ENCODE measurements around the gene SRSF12. TPM values are rescaled to one million over a fixed set of nuclear protein-coding genes. Genes with fewer than 3 reads are reported as not detected.

The SRSF12 gene
- total and polyA plus RNA-seq, 9 of the 15 experiments (the other 6 are each of a cell fraction or from before 2014, with no cell fraction given), result not detected

DNA sequence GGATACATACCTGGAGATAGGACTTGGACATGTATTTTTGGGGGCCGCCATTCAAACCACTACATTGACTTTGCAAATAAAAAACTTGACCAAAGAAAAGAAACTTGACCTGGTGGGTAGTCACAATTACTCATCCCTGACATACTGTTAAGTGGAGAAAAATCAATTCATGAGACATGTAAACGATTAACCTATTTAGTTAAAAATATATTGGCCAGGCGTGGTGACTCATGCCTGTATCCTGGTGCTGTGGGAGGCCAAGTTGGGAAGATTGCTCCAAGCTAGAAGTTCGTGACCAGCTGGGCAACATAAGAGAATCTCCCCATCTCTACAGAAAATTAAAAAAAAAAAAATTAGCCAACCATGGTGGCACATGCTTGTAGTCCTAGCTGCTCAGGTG is 2.5 kb upstream of the SRSF12 start:
- Histone ChIP-seq H3K27ac (ENCODE audit: extremely low read depth, low read depth, low read length) (no peak overlapping the region), H3K79me2 (ENCODE audit: control insufficient read depth, insufficient read depth, low read length) (no peaks in the 10 kb centered on the region), H3K27me3 (ENCODE audit: control insufficient read depth in 2 of 2, insufficient read depth in 2 of 2, low read length in 2 of 2) (no peaks in the 10 kb centered on the region), H3K36me3 (ENCODE audit: control insufficient read depth, insufficient read depth, low read length) (no peaks in the 10 kb centered on the region), H3K4me1 (replicated peaks in 1 of 2; ENCODE audit: control insufficient read depth in 2 of 2, insufficient read depth in 2 of 2, low read length in 2 of 2) (no peaks in the 10 kb centered on the region), H3K9me1 (ENCODE audit: control insufficient read depth, insufficient read depth, low read length) (no peaks in the 10 kb centered on the region), H2AFZ (ENCODE audit: low read depth, low read length) (no peak overlapping the region), H4K20me1 (replicated peaks; ENCODE audit: control insufficient read depth, insufficient read depth, low read length) (no peaks in the 10 kb centered on the region), H3K4me2 (ENCODE audit: insufficient read depth, low read length) (no peak overlapping the region), H3K4me3 (no peak overlapping the region), H3K9me3 (replicated peaks; ENCODE audit: control insufficient read depth, insufficient read depth, low read depth, low read length) (no peaks in the 10 kb centered on the region), H3K9ac (ENCODE audit: insufficient read depth in 1 of 2, low read depth in 2 of 2, low read length in 2 of 2) (no peak overlapping the region)
- ChIA-PET CTCF (ENCODE audit: low intra/inter-chr PET ratio) (no interaction called here), POLR2A (interaction anchor here (0.6 to 1.1 kb wide), 2 partner anchors 12 to 42 kb away, joined by 3 read pairs; no protein-coding TSS in a partner anchor)
- TF ChIP-seq GTF2E2 (tag; IDR thresholded peaks at IDR 0.05), result no peak
- no peak for TF ChIP-seq PRMT5 (CRISPR knock-in tag; IDR thresholded peaks at IDR 0.05)
- TF ChIP-seq, protein P1, sequence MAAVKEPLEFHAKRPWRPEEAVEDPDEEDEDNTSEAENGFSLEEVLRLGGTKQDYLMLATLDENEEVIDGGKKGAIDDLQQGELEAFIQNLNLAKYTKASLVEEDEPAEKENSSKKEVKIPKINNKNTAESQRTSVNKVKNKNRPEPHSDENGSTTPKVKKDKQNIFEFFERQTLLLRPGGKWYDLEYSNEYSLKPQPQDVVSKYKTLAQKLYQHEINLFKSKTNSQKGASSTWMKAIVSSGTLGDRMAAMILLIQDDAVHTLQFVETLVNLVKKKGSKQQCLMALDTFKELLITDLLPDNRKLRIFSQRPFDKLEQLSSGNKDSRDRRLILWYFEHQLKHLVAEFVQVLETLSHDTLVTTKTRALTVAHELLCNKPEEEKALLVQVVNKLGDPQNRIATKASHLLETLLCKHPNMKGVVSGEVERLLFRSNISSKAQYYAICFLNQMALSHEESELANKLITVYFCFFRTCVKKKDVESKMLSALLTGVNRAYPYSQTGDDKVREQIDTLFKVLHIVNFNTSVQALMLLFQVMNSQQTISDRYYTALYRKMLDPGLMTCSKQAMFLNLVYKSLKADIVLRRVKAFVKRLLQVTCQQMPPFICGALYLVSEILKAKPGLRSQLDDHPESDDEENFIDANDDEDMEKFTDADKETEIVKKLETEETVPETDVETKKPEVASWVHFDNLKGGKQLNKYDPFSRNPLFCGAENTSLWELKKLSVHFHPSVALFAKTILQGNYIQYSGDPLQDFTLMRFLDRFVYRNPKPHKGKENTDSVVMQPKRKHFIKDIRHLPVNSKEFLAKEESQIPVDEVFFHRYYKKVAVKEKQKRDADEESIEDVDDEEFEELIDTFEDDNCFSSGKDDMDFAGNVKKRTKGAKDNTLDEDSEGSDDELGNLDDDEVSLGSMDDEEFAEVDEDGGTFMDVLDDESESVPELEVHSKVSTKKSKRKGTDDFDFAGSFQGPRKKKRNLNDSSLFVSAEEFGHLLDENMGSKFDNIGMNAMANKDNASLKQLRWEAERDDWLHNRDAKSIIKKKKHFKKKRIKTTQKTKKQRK (IDR thresholded peaks at IDR 0.05; ENCODE audit: borderline replicate concordance, low read depth, low read length), result no peak
- no peak for TF ChIP-seq MECOM (CRISPR knock-in tag; IDR thresholded peaks at IDR 0.05)
- TF ChIP-seq DIDO1 (tag; IDR thresholded peaks at IDR 0.05; ENCODE audit: low read depth), result no peak
- in situ Hi-C loops (cut with MboI), result no loop called here
- 1% methylated on average over 4 of the region's 4 CpGs for WGBS (ENCODE audit: insufficient coverage, low coverage, missing lambda C conversion rate)
- no peak for FAIRE-seq
- ATAC-seq, result no peak
- no TSS peak for BruUV-seq (replicated peaks)
- intact Hi-C loops (cut with micrococcal nuclease), result loop anchor here (5.0 kb wide), 1 partner anchor 138 kb away; no protein-coding TSS in a partner anchor
- no peak for DNase-seq (ENCODE audit: extremely low read depth in 1 of 4, low spot score in 3 of 4)

All from K562 (cell line).